GM18526 (cell line): Measurements from ENCODE around the gene PDE7B.

Experiments
- POLR2A ChIP-seq: IDR thresholded peaks from 3 replicates; pipeline ENCODE4 v1.6.1; 2011; ENCODE audit not compliant: insufficient read length; ENCODE audit errors: extremely low read depth

PDE7B gene

GRCh38 chr6:136181512-136181833 is 330.0 kb downstream of the PDE7B start:
- TF ChIP-seq POLR2A = no peak

- no peak for TF ChIP-seq POLR2A
Observed at GRCh38 chr6:136181861-136182260, 330.4 kb downstream of the PDE7B start.

GRCh38 chr6:136184738-136185137 is 333.2 kb downstream of the PDE7B start:
- TF ChIP-seq POLR2A = no peak

DNA sequence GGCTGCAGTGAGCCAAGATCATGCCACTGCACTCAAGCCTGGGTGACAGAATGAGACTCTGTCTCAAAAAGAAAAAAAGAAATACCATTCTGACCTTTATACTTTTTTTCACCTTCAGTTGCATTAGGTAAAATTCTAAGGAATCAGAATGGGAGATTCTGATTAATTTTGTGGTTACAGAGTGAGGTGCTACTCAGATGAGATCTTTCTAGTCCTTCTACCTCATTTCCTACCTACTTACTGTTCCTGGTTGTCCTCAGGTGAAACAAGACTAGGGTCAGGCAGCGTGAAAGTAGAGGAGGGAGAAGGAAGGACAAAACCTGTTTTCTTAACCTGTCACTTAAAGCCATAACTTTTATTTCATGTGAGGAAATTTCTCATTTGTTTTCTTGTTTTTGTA is 334.9 kb downstream of the PDE7B start:
- no peak for TF ChIP-seq POLR2A

- no peak for TF ChIP-seq POLR2A
Observed at GRCh38 chr6:136188486-136188885, 337.0 kb downstream of the PDE7B start.

GRCh38 chr6:136189104-136189503 is 337.6 kb downstream of the PDE7B start:
- no peak for TF ChIP-seq POLR2A

DNA sequence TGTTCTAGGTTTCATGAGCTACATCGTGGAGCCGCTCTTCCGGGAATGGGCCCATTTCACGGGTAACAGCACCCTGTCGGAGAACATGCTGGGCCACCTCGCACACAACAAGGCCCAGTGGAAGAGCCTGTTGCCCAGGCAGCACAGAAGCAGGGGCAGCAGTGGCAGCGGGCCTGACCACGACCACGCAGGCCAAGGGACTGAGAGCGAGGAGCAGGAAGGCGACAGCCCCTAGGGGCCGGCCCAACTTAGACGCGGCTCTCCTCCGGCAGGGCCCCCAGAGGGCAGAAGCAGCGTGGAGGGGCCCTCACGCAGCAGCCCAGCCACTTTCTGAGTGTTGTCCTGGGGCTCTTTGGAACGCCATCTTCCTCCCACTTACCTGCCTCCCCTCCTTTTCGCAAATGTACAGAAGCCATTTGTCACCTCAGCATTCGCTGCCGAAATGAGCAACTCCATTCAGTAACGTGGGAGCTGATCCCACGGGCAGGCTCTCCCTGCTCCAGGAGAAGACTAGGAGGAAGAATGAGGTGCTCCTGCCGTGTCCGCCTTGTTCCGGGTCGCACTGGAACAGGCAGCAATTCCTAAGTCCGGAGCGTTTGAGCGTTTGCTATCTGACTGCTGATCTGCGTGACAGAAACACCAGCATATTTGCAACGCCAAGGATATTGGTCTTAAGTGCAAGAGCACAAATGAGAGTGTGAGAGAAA is 340.3 kb downstream of the PDE7B start:
- TF ChIP-seq POLR2A = no peak

GRCh38 chr6:136192902-136193301 is 341.4 kb downstream of the PDE7B start:
- no peak for TF ChIP-seq POLR2A

DNA sequence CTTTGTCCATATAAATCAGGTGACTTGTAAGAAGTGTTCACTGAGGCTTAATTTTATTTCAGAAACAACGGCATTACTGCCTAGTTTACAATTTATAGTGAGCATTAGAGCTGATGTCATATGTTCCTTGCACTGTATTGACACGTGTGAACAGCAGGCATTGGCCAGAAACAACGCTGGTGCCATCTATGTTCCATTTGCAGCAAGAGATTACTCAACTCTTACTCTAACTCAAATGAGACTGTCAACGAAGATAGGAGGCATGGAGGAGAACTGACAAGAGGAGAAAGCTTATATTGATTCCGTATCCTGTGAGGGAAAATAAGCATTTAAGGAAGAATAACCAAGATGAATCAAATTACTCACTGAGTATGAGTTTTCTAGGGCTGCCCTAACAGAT is 350.2 kb downstream of the PDE7B start:
- TF ChIP-seq POLR2A = no peak

- TF ChIP-seq POLR2A = no peak
Observed at GRCh38 chr6:136208783-136209182, 357.3 kb downstream of the PDE7B start.

- no peak for TF ChIP-seq POLR2A
Observed at GRCh38 chr6:136209496-136209895, 358.0 kb downstream of the PDE7B start.

DNA sequence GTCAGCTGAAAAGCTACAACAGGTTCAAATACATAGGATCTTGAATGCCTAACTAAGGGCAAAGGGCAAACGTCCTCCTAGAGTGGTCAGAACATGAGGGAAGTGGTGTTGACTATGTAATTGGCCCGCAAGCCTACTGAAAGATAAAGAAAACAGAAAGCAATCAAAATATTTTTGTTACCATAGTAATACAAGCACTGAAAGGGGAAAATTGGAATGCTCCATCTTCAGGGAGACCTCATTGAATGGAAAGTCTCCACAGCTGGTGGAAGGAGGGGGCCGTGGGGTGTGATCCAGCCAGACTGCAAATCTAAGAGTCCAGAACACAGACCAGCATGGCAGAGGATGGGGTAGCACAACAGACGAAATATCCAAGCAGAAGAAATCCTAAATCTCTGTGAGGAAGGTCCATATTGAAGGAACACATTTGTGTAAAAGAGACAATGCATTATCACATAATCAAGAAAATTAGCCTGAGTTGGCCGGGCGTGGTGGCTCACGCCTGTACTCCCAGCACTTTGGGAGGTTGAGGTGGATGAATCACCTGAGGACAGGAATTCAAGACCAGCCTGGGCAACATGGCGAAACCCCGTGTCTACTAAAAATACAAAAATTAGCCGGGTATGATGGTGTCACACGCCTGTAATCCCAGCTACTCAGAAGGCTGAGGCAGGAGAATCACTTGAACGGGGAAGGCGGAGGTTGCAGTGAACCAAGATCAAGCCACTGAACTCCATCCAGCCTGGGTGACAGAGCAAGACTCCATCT is 359.1 kb downstream of the PDE7B start:
- TF ChIP-seq POLR2A = no peak

DNA sequence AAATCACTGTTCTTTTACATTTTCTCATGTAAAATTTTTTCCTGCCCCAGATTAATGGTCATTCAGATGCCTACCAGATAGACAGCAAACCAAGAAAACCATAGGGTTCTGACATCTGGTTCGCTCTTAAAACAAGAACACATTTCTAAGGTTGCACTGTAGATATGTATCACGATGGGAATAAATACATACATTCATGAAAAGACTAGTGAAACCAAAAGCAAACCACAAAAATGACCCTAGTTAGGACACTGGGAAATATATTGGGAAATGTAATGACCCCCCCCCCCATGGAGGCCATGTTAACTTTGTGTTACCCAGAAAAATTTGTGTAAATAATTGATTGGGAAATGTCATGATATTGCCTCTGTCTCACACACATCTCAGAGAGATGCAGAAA is 361.1 kb downstream of the PDE7B start:
- no peak for TF ChIP-seq POLR2A

GRCh38 chr6:136213012-136213539 is 361.6 kb downstream of the PDE7B start:
- TF ChIP-seq POLR2A = no peak

GRCh38 chr6:136213853-136214252 is 362.4 kb downstream of the PDE7B start:
- TF ChIP-seq POLR2A = no peak
